ENCODE results near the gene COA1. TPM values are rescaled to one million over a fixed set of nuclear protein-coding genes. Genes with fewer than 3 reads are reported as not detected.

Gene COA1
- total RNA-seq, 1 experiment from 2014 or later, result 65.5 TPM

DNA sequence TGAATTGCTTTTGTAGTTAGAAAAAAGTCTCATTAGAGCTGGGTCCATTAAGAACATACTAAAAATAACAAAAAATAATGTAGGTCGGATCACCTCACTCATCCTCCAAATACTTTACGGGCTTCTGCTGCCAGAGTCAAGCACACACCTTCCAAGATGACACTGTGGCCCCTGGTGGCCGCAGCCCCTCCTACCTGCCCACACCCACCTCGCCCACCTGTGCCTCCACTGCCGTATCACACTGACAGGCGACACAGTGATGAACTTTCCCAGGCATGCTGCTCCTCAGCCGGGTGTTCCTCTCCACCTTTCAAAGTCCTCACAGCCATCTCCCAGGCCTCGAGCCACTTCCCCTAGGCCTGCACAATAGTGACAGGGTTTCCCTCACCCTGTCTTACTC lies 85.5 kb downstream of the COA1 start:
- TSS peak; percentile 16 for BruUV-seq (replicated peaks)
- ATAC-seq (no peak), DNase-seq (ENCODE audit: low read depth, low spot score) (no peak)
- H3K27me3 ChIP-seq (ENCODE audit: control insufficient read depth, insufficient read depth, low read length), result no peaks in the 10 kb centered on the region
- TF ChIP-seq TCF7L2 (IDR thresholded peaks at IDR 0.05; ENCODE audit: low read depth, low read length) (no peak), REST (IDR thresholded peaks at IDR 0.05; ENCODE audit: insufficient read depth in 1 of 2, low read depth in 2 of 2, low read length in 1 of 2) (no peak), CTCF (IDR thresholded peaks at IDR 0.05) (no peak), SIN3A (IDR thresholded peaks at IDR 0.05; ENCODE audit: borderline replicate concordance, insufficient read depth, low read depth, low read length) (no peak), POLR2AphosphoS5 (IDR thresholded peaks at IDR 0.05; ENCODE audit: low read depth, low read length) (no peak)
- CTCF ChIA-PET, result interaction anchor here (1.6 kb wide), 1 partner anchor 61 kb away, joined by 5 read pairs; the partner anchor contains the start of gene STK17A
- H3K27ac ChIP-seq (ENCODE audit: low read length), result no peak overlapping the region
- intact Hi-C loops (cut with micrococcal nuclease; ENCODE audit: unreplicated experiment), result no loop called here
- H3K4me3 ChIP-seq (ENCODE audit: low read depth in 2 of 2, low read length in 2 of 2), result no peak overlapping the region
- H3K36me3 ChIP-seq (ENCODE audit: control insufficient read depth, insufficient read depth, low read length), result peaks cover 5% of the 10 kb centered on the region; the same call in 1 of the 2 replicates
- peaks cover 25% of the 10 kb centered on the region for H3K4me1 ChIP-seq (ENCODE audit: control insufficient read depth, insufficient read depth, low read length)
- in situ Hi-C loops (cut with HindIII; ENCODE audit: low pct_unique_long_range_greater_than_20kb, low sequenced_read_pairs), result no loop called here
- POLR2A ChIA-PET, result no interaction called here
- no peaks in the 10 kb centered on the region for H3K9me3 ChIP-seq (ENCODE audit: control insufficient read depth, insufficient read depth, low read depth, low read length)

- Histone ChIP-seq H3K4me1 (ENCODE audit: control insufficient read depth, insufficient read depth, low read length) (peaks cover 17% of the 10 kb centered on the region), H3K27me3 (ENCODE audit: control insufficient read depth, insufficient read depth, low read length) (no peaks in the 10 kb centered on the region), H3K27ac (ENCODE audit: low read length) (no peak overlapping the region), H3K36me3 (ENCODE audit: control insufficient read depth, insufficient read depth, low read length) (peaks cover 5% of the 10 kb centered on the region; the same call in 1 of the 2 replicates), H3K9me3 (ENCODE audit: control insufficient read depth, insufficient read depth, low read depth, low read length) (no peaks in the 10 kb centered on the region), H3K4me3 (ENCODE audit: low read depth in 2 of 2, low read length in 2 of 2) (no peak overlapping the region)
- in situ Hi-C loops (cut with HindIII; ENCODE audit: low pct_unique_long_range_greater_than_20kb, low sequenced_read_pairs), result no loop called here
- no TSS peak for BruUV-seq (replicated peaks)
- ChIA-PET POLR2A (no interaction called here), CTCF (no interaction called here)
- no peak for DNase-seq (ENCODE audit: low read depth, low spot score)
- TF ChIP-seq REST (IDR thresholded peaks at IDR 0.05; ENCODE audit: insufficient read depth in 1 of 2, low read depth in 2 of 2, low read length in 1 of 2) (no peak), SIN3A (IDR thresholded peaks at IDR 0.05; ENCODE audit: borderline replicate concordance, insufficient read depth, low read depth, low read length) (no peak), POLR2AphosphoS5 (IDR thresholded peaks at IDR 0.05; ENCODE audit: low read depth, low read length) (no peak), CTCF (IDR thresholded peaks at IDR 0.05) (no peak), TCF7L2 (IDR thresholded peaks at IDR 0.05; ENCODE audit: low read depth, low read length) (no peak)
- intact Hi-C loops (cut with micrococcal nuclease; ENCODE audit: unreplicated experiment), result no loop called here
- no peak for ATAC-seq
Measured at GRCh38 chr7:43642897-43643630, 86.3 kb downstream of the COA1 start.
